SK-MEL-5 (cell line): ENCODE measurements around the gene ZSCAN10. TPM values are rescaled to one million over a fixed set of nuclear protein-coding genes. Genes with fewer than 3 reads are reported as not detected.
A peak's percentile ranks its signal among the peaks of the same experiment; 100 is the strongest.
"Not testable (repeated sequence)": the region's sequence is repeated elsewhere in the genome, so short reads cannot be mapped to it uniquely, and the experiment has no call there.

Experiments
- DNase-seq: peaks from one replicate; pipeline ENCODE4 v3.0.0-alpha.2; 2016; ENCODE audit warnings: low read depth, low spot score
- in situ Hi-C: cut with HindIII; loops from 2 replicates; pipeline ENCODE4 v1.10.0; 2016; ENCODE audit warnings: low sequenced_read_pairs, high pct_unique_total_duplicates, low pct_unique_long_range_greater_than_20kb
- total RNA-seq: library from RNA; depleted of rRNA; stranded (reverse); fragments of >200 nt; shearing (Covaris generic); gene quantifications from 2 replicates; pipeline ENCODE4 v1.2.3, GENCODE V29; 2014

Gene ZSCAN10
- total RNA-seq, 1 experiment from 2014 or later = 0.13 TPM

DNA sequence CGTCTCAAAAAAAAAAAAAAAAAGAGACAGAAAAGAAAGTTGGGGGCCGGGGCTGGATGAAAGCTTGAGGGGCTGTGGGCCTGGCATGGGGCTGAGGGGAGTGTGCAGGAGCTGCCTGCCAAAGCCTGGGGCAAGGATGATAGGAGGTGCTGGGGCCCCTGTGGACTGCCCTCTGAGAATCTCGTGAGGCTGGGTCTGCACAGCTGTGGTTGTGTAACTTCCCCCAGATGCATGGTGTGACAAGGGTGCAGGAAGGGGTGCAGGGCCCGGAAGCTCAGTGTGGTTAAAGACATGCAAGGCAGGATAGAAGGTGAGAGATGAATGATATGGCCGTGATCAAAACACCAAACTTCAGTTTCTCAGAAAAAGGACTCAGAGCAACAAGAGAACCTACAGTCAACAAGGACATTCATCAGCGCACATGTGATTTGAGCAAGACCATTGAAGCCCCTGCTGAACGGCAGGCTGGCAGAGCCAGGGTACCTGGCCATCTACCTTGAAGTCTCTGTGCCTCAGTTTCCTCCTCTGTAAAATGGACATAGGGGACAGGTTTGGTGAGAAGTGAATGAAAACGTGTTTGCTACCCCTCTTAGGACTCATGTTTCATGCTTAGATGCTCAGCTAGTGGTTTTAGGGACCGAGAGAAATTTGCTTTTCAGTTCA is 24.1 kb downstream of the ZSCAN10 start:
- in situ Hi-C loops = no loop called here
- no peak for DNase-seq

GRCh38 chr16:3073448-3073847 is 25.6 kb downstream of the ZSCAN10 start:
- in situ Hi-C loops = no loop called here
- no peak for DNase-seq

DNA sequence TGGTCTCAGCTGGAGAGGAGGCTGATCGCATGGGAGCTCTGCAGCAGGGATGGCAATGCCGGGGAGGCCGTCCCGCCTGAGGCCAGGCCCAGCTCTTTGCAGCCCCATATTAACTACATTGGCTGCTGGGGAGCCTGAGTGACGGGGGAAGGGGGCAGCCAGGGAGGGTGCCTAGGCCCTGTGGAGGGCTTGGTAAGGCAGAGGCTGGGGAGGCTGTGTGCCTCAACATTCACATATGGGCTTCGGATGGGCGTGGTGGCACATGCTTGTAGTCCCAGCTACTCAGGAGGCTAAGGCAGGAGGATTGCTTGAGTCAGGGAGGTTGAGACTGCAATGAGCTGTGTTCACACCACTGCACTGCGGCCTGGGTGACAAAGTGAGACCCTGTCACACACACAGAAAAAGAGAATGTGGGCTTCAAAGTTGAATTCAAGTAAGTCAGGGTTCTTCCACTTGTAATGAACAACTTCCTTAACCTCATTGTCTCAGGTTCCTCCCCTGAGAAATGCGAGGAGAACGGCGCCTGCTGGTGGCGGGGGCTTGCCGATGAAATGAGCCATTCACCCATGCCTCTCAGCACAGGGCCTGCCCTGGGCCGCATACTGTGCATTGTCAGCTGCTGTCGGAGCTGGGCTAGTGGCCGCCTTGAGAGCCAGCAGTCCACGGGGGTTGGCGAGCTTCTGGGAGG is 26.4 kb downstream of the ZSCAN10 start:
- peak; percentile 33 for DNase-seq
- in situ Hi-C loops = not testable (repeated sequence)

DNA sequence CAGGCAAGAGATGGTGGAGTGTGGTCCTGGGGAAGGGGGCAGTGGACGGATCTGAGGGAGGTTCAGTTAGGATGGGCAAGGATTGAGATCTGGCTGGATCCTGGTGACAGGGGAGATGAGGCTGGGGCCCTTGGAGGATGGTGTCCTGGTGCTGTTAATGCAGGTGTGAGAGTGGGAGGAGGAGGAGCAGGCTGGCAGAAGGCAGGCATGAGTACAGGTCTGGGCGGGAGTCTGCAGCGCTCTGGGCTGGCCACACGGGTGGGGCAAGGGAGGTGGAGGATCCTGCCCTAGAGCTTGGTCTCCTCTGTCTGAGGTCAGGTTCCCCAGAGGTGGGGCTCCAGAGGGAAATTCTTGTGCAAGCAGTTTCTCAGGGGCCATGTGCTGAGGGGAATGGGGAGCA is 26.9 kb downstream of the ZSCAN10 start:
- DNase-seq, in situ Hi-C loops: not testable (repeated sequence)

GRCh38 chr16:3071655-3072054 is 27.4 kb downstream of the ZSCAN10 start:
- DNase-seq = no peak
- in situ Hi-C loops = no loop called here

DNA sequence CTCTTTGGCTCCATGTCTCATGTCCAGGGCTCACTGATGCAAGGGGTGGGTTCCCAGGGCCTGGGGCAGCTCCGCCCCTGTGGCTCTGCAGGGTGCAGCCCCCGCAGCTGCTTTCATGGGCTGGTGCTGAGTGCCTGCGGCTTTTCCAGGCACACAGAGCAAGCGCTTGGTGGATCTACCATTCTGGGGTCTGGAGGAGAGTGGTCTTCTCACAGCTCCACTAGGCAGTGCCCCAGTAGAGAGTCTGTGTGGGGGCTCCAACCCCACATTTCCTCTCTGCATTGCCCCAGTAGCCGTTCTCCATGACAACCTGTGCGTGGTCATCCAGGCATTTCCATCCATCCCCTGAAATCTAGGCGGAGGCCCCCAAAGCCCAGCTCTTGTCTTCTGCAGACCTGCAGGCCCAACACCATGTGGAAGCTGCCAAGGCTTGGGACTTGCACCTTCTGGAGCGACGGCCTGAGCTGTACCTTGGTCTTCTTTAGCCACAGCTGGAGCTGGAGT is 28.4 kb downstream of the ZSCAN10 start:
- in situ Hi-C loops = no loop called here
- no peak for DNase-seq

DNA sequence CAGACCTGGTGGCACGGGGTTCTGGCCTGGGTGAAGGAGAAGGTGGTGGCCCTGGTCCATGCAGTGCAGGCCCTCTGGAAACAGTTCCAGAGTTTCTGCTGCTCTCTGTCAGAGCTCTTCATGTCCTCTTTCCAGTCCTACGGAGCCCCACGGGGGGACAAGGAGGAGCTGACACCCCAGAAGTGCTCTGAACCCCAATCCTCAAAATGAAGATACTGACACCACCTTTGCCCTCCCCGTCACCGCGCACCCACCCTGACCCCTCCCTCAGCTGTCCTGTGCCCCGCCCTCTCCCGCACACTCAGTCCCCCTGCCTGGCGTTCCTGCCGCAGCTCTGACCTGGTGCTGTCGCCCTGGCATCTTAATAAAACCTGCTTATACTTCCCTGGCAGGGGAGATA is 29.9 kb downstream of the ZSCAN10 start:
- DNase-seq, in situ Hi-C loops: not testable (repeated sequence)

GRCh38 chr16:3068487-3068886 is 30.6 kb downstream of the ZSCAN10 start:
- no peak for DNase-seq
- in situ Hi-C loops = no loop called here

DNA sequence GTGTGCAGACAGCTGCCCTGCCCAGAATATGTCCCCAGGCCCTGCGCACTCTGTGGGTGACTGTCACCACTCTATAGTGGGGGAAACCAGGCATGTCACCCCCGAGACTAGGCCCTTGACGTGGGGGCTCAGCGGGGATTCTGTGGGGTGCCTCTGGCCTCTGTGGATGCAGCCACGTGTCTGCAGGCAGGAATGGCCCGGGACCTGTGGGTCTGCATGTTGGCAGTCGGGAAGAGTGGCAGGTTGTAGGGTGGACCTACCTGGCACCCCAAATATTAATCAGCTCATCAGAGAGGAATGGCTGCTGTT is 32.7 kb downstream of the ZSCAN10 start:
- DNase-seq = no peak
- in situ Hi-C loops = no loop called here

- in situ Hi-C loops = no loop called here
- no peak for DNase-seq
Measured at GRCh38 chr16:3065742-3066439, 33.2 kb downstream of the ZSCAN10 start.

DNA sequence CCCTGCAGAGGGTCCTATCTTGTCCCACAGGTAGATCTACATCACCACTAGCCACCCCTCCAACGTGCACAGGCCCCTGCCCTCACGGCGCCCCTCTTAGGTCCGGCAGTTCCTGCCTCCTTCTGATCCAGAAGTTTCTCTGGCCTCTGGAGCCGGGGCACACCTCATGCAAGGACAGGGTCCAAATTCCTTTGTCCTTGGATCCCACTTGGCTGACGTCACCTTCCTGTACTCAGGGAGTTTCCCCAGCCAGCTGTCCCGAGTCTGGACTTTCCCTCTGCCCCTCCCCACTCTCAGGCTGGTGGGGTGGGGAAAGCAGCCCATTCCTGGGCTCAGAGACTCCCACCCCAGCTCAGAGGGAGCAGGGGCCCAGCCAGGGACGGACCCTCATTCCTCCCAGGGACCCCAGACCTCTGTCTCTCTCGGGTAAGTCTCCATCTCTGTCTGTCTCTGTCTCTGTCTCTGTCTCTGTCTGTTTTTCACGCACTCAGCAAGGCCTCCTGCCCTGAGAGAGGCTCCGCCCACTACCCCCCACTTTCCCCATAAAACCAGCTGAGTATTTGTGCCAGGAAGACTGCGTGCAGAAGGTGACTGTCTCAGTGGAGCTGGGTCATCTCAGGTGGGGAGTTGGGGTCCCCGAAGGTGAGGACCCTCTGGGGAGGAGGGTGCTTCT is 33.9 kb downstream of the ZSCAN10 start, which contains the start of gene IL32:
Gene IL32 (plus strand): TSS at position 572 of the 673 bp plus-strand sequence. CDS start 172 bp downstream, outside the sequence.
- in situ Hi-C loops = no loop called here
- no peak for DNase-seq

GRCh38 chr16:3063625-3064386 is 35.3 kb downstream of the ZSCAN10 start:
- in situ Hi-C loops = no loop called here
- DNase-seq = no peak

- in situ Hi-C loops = no loop called here
- no peak for DNase-seq
Measured at GRCh38 chr16:3062553-3062952, 36.5 kb downstream of the ZSCAN10 start.

GRCh38 chr16:3060339-3061127 is 38.6 kb downstream of the ZSCAN10 start:
- DNase-seq = no peak
- in situ Hi-C loops = no loop called here

DNA sequence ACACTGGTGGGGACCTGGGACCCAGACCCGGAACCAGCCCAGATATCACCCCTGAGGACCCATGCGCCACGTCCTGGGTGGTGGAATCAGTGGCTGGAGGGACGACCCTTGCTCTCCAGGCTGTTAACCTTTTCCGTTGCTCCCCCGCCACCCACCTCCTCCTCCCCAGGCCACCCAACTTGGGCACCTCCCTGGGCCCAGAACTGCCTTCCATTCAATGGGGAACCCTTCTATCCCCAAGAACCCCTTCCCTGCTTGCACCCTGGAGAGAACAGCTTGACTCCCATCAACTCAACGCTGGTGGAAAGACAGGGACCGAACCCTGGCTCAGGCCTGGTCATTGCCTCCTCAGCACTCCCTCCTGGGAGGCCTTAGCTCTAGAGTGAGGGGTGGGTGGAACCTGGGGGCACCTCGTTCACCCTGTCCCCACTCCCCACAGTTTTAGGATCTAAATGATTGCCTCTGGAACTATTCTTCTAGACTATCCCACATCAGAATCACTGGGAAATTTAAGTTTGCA is 39.3 kb downstream of the ZSCAN10 start:
- in situ Hi-C loops = no loop called here
- DNase-seq = no peak

DNA sequence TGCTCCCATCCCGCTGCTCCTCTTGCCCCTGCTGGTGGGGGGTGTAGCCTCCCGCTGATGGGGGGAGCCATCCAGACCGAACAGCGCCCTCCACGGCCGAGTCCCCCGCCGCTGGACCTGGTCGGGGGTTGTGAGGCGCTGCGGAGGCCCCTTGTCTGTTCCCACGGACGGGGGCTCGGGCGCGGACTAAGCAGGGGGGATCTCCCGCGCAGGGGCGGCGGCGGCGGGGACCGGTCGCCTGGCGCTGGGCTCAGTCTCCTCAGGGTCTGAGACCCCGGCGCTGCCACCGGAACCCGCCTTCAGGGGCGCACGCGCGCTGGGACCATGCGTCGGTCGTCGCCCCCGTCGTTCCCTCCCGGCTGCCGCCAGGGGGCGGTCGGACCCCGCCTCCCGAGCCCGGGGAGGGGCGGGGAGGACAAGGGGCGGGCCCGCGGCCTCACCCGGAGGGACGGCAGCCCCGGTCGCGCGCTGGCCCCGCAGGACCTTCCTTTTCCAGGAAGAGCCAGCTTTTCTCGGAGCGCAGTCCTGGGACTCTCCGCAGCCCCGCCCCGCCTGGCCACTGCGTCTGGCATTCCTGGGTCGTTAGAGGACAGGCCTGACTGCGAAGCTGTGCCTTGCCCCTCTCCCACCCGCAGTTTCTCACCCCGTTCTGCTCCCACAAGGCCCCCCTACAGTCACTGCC is 39.9 kb downstream of the ZSCAN10 start:
- DNase-seq = peak; percentile 73
- in situ Hi-C loops = no loop called here
